Renal cortical epithelial cell (primary cell): Measurements from ENCODE around the gene UNC5A. TPM values are rescaled to one million over a fixed set of nuclear protein-coding genes. Genes with fewer than 3 reads are reported as not detected.
A peak's percentile ranks its signal among the peaks of the same experiment; 100 is the strongest.

Experiments
- DNase-seq: peaks from one replicate; pipeline ENCODE4 v3.0.0-alpha.2; 2011; ENCODE audit warnings: low read depth
- total RNA-seq: library from RNA; depleted of rRNA; stranded (reverse); fragments of >200 nt; gene quantifications from 2 replicates; pipeline ENCODE4 v1.2.3, GENCODE V29; 2014

UNC5A gene
- total RNA-seq, 1 donor from 2014 or later: 2.2 TPM

- DNase-seq: no peak
These were observed 10.6 kb downstream of the UNC5A start for GRCh38 chr5:176820937-176821336.

GRCh38 chr5:176821441-176821840 is 11.1 kb downstream of the UNC5A start:
- DNase-seq: no peak

GRCh38 chr5:176822041-176822792 is 11.9 kb downstream of the UNC5A start:
- peak; percentile 79 for DNase-seq

- DNase-seq: peak; percentile 37
These were observed 12.6 kb downstream of the UNC5A start for GRCh38 chr5:176822793-176823481.

GRCh38 chr5:176823869-176824412 is 13.6 kb downstream of the UNC5A start:
- no peak for DNase-seq

GRCh38 chr5:176824604-176825003 is 14.2 kb downstream of the UNC5A start:
- no peak for DNase-seq

GRCh38 chr5:176825234-176825633 is 14.9 kb downstream of the UNC5A start:
- DNase-seq: no peak

- no peak for DNase-seq
These were observed 15.6 kb downstream of the UNC5A start for GRCh38 chr5:176825957-176826356.

GRCh38 chr5:176827736-176828414 is 17.5 kb downstream of the UNC5A start:
- no peak for DNase-seq

GRCh38 chr5:176829320-176829719 is 19.0 kb downstream of the UNC5A start:
- DNase-seq: no peak

GRCh38 chr5:176830422-176830994 is 20.1 kb downstream of the UNC5A start:
- DNase-seq: no peak

GRCh38 chr5:176830995-176831423 is 20.6 kb downstream of the UNC5A start:
- no peak for DNase-seq

- DNase-seq: no peak
These were observed 21.1 kb downstream of the UNC5A start for GRCh38 chr5:176831425-176831824.

- DNase-seq: no peak
These were observed 21.8 kb downstream of the UNC5A start for GRCh38 chr5:176832162-176832561.

- no peak for DNase-seq
These were observed 22.9 kb downstream of the UNC5A start for GRCh38 chr5:176833286-176833685.

- DNase-seq: no peak
These were observed 25.6 kb downstream of the UNC5A start for GRCh38 chr5:176835918-176836317.

GRCh38 chr5:176836811-176837706 is 26.7 kb downstream of the UNC5A start:
- no peak for DNase-seq

GRCh38 chr5:176837707-176838115 is 27.4 kb downstream of the UNC5A start:
- peak; percentile 67 for DNase-seq

- no peak for DNase-seq
These were observed 33.3 kb downstream of the UNC5A start for GRCh38 chr5:176843673-176844072.

- no peak for DNase-seq
These were observed 33.9 kb downstream of the UNC5A start for GRCh38 chr5:176844281-176844680.
